ENCODE measurements around the gene CLEC18A.

Gene CLEC18A

DNA sequence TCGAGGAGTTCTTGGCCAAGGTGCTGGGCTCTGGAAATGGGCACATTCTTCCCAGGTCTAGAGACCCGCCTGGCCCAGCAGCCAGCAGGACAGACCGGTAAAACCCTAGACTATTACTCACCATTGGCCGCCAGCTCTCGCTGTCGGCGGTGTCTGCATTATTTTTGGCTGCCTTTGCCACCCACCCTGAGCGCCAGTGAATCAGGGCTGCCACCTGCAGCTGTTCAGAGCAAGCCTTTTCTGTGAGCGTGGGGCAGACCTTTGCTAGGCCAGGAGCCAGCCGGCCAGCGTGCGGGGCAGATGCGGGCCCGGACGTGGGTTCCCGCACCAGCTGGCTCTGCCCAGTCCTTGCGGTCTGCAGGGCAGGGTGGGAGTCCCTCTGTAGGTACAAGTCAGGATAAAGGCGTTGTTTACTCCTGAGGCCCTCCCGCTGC lies 15.8 kb upstream of the CLEC18A start:
- no peak overlapping the region for H3K4me3 ChIP-seq (ENCODE audit: low read depth, low read length)
- TF ChIP-seq, protein P1, sequence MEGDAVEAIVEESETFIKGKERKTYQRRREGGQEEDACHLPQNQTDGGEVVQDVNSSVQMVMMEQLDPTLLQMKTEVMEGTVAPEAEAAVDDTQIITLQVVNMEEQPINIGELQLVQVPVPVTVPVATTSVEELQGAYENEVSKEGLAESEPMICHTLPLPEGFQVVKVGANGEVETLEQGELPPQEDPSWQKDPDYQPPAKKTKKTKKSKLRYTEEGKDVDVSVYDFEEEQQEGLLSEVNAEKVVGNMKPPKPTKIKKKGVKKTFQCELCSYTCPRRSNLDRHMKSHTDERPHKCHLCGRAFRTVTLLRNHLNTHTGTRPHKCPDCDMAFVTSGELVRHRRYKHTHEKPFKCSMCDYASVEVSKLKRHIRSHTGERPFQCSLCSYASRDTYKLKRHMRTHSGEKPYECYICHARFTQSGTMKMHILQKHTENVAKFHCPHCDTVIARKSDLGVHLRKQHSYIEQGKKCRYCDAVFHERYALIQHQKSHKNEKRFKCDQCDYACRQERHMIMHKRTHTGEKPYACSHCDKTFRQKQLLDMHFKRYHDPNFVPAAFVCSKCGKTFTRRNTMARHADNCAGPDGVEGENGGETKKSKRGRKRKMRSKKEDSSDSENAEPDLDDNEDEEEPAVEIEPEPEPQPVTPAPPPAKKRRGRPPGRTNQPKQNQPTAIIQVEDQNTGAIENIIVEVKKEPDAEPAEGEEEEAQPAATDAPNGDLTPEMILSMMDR (IDR thresholded peaks at IDR 0.05; ENCODE audit: borderline replicate concordance, insufficient read depth, low read depth, low read length) = no peak

DNA sequence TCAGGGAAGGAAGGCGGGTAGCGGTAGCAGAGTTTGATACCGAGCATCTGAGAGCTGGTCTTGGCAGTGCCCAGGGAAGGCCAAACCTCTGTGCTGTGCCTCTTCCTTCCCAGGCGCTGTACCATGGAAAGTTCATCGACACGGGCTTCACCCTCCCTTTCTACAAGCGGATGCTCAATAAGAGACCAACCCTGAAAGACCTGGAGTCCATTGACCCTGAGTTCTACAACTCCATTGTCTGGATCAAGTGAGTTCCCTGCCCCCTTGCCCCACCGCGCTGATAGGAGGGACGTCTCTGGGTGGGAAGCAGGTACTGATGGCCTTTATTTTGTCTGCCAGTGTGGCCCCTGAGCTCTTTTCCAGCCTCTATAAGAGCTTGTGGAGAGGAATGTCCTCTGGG lies 15.4 kb upstream of the CLEC18A start:
- no peak overlapping the region for H3K4me3 ChIP-seq (ENCODE audit: low read depth, low read length)

DNA sequence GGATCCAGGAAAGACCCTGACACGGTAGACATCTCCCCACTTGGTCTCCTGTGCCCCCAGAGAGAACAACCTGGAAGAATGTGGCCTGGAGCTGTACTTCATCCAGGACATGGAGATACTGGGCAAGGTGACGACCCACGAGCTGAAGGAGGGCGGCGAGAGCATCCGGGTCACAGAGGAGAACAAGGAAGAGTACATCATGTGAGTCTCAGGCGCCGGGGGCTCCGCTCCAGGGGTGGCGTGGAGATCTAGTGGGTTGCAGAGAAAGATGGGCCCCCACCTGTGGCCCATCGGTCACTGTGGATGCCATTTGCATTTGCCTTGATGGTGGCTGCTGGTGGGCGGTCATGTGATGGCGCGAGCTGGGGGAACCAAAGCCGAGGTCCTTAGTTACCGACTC lies 14.9 kb upstream of the CLEC18A start:
- no peak overlapping the region for H3K4me3 ChIP-seq (ENCODE audit: low read depth, low read length)
- TF ChIP-seq, protein P1 (IDR thresholded peaks at IDR 0.05; ENCODE audit: borderline replicate concordance, insufficient read depth, low read depth, low read length) = no peak

More for the DNA sequence above, 15.4 kb upstream of the CLEC18A start:
- TF ChIP-seq, protein P1 (IDR thresholded peaks at IDR 0.05; ENCODE audit: borderline replicate concordance, insufficient read depth, low read depth, low read length) = no peak

DNA sequence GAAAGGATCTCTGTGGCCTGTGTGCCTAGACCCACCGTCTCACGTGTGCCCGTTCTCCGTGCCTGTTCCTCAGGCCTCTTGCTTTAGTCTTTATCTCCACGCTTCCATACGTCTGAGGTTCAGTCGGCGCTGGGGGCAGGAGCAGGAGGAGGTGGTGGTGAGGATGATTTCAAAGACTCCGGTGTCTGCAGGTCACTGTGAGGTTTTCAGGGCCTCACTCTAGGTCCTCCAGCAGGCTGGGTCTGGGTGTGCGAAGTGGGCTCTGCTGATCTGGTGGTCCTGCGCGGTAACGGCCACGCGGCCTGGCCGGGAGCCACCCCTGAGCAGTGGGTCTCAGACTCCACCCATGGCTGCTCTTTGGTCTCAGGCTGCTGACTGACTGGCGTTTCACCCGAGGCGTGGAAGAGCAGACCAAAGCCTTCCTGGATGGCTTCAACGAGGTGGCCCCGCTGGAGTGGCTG lies 14.4 kb upstream of the CLEC18A start:
- TF ChIP-seq, protein P1 (IDR thresholded peaks at IDR 0.05; ENCODE audit: borderline replicate concordance, insufficient read depth, low read depth, low read length) = no peak
- H3K4me3 ChIP-seq (ENCODE audit: low read depth, low read length) = no peak overlapping the region

DNA sequence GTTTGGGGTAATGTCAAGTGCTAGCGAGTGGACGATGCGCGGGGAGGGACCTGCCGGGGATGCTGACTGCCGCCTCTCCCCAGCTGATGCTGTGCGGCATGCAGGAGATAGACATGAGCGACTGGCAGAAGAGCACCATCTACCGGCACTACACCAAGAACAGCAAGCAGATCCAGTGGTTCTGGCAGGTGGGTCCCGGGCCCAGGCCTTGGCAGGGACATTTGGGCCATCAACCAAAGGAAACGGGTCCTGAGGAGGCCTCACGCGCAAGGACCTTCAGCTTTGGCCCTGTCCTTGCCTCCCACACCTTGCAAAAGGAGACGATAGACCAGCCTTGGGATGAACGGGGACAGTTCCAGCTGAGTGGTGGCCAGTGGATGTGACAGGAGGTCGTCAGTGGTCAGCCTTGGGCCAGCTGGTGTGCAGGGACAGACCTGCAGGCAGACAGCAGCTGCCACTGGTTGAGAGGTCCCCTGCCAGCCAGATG lies 13.6 kb upstream of the CLEC18A start:
- TF ChIP-seq, protein P1 (IDR thresholded peaks at IDR 0.05; ENCODE audit: borderline replicate concordance, insufficient read depth, low read depth, low read length) = no peak
- no peak overlapping the region for H3K4me3 ChIP-seq (ENCODE audit: low read depth, low read length)

DNA sequence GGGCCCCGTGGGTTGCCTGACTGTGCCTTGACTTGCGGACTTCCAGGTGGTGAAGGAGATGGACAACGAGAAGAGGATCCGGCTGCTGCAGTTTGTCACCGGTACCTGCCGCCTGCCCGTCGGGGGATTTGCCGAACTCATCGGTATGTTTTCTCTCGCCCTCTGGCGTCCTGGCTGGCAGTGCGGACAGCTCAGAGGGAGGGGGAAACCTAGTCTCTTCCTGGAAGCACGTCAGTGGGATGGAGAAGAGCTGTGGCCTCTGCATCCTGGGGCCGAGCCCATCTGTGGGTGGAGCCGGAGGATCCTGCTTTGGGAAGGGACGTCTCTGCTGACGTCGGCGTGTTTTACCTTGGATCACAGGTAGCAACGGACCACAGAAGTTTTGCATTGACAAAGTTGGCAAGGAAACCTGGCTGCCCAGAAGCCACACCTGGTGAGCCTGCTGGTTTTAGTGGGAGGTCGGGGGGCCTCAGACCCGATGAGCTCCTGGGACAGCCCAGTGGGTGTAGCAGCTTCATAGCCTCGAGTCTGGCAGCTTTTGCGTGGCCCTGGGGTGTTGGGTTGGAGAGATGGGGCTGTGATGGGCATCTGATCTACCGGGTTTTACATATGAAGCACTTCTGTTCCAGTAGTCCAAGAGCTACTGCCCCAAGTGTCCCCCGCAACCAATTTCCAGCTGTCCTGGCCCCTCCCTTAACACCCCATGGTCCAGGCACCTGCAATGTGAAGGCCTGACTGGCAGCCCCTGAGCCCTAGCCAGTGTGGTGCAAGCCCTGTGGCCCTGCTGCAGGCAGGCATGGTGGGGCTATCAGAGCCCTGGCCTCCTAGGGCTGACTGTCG lies 11.9 kb upstream of the CLEC18A start:
- TF ChIP-seq, protein P1 (IDR thresholded peaks at IDR 0.05; ENCODE audit: borderline replicate concordance, insufficient read depth, low read depth, low read length) = no peak
- H3K4me3 ChIP-seq (ENCODE audit: low read depth, low read length) = no peak overlapping the region

Data from GM12875 (cell line).